Measurements from ENCODE around the gene SYNGAP1. TPM values are rescaled to one million over a fixed set of nuclear protein-coding genes. Genes with fewer than 3 reads are reported as not detected.

SYNGAP1 gene
- total and polyA plus RNA-seq, 9 of the 15 experiments (the other 6 are each of a cell fraction or from before 2014, with no cell fraction given), result 0.01 to 22.8 (median 3.2) TPM

DNA sequence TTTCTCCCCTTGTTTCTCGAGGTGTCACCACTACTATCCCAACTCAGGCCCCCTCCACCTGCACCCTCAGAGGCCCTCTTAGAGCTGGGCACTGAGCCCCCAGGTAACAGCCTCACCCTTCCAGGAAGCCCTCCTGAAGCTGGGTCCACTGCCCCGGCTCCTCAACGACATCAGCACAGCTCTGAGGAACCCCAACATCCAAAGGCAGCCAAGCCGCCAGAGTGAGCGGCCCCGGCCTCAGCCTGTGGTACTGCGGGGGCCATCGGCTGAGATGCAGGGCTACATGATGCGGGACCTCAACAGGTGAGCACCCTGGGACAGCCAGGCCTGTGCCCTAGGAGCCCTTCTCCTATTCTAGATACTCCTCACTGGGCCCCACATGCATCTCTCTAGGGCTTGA lies 21.6 kb downstream of the SYNGAP1 start:
- FAIRE-seq (no peak), DNase-seq (ENCODE audit: extremely low read depth in 1 of 4, low spot score in 3 of 4) (no peak), ATAC-seq (no peak)
- Histone ChIP-seq H3K27ac (ENCODE audit: extremely low read depth, low read depth, low read length) (no peak overlapping the region), H3K9ac (ENCODE audit: insufficient read depth in 1 of 2, low read depth in 2 of 2, low read length in 2 of 2) (no peak overlapping the region), H3K9me3 (replicated peaks; ENCODE audit: control insufficient read depth, insufficient read depth, low read depth, low read length) (no peaks in the 10 kb centered on the region), H2AFZ (ENCODE audit: low read depth, low read length) (no peak overlapping the region), H3K4me3 (no peak overlapping the region), H3K36me3 (ENCODE audit: control insufficient read depth, insufficient read depth, low read length) (peaks cover 74% of the 10 kb centered on the region), H3K9me1 (ENCODE audit: control insufficient read depth, insufficient read depth, low read length) (peaks cover 3% of the 10 kb centered on the region), H4K20me1 (replicated peaks; ENCODE audit: control insufficient read depth, insufficient read depth, low read length) (no peaks in the 10 kb centered on the region; the same call in 1 of the 2 replicates), H3K4me2 (ENCODE audit: insufficient read depth, low read length) (no peak overlapping the region), H3K4me1 (replicated peaks in 1 of 2; ENCODE audit: control insufficient read depth in 2 of 2, insufficient read depth in 2 of 2, low read length in 2 of 2) (peaks cover 19 to 32% of the 10 kb centered on the region in 2 experiments), H3K27me3 (ENCODE audit: control insufficient read depth in 2 of 2, insufficient read depth in 2 of 2, low read length in 2 of 2) (no peaks in the 10 kb centered on the region), H3K79me2 (ENCODE audit: control insufficient read depth, insufficient read depth, low read length) (no peaks in the 10 kb centered on the region)
- in situ Hi-C loops (cut with MboI) (no loop called here), intact Hi-C loops (cut with micrococcal nuclease) (no loop called here)
- no peak for TF ChIP-seq POLR3A (IDR thresholded peaks at IDR 0.05; ENCODE audit: borderline replicate concordance, extremely low read depth, insufficient read depth, insufficient read length)
- peak; percentile 39; the same call in 1 of the 2 replicates for TF ChIP-seq POLR2G (IDR thresholded peaks at IDR 0.05; ENCODE audit: low read depth, low read length)
- 88% methylated on average over 7 of the region's 9 CpGs for WGBS (ENCODE audit: insufficient coverage, low coverage, missing lambda C conversion rate)
- CTCF ChIA-PET (ENCODE audit: low intra/inter-chr PET ratio), result no interaction called here
- POLR2A ChIA-PET, result interaction anchor here (0.7 to 3.8 kb wide), 8 partner anchors 8 to 270 kb away, joined by 3 to 30 read pairs (median 5); partner anchors contain the start of genes B3GALT4, RING1, RPS18 and VPS52
- no TSS peak for BruUV-seq (replicated peaks)

DNA sequence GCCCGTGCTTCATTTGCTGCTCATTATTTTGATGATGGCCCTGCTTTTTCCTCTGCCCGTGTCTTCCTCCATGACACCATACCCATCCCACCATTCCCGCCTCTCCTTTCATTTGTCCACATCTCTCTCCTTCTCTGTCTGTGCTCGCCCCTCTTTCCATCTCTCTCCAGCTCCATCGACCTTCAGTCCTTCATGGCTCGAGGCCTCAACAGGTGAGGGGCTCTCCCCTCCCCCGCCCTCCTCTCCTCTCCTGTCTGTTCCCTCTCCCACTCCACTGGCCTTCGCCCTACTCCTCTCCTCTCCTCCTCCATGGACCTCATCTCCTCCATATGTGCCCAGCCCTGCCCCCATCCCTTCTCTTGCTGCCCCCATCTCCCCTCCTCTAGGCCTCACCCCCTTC lies 22.4 kb downstream of the SYNGAP1 start:
- intact Hi-C loops (cut with micrococcal nuclease), result no loop called here
- Histone ChIP-seq H3K4me1 (replicated peaks in 1 of 2; ENCODE audit: control insufficient read depth in 2 of 2, insufficient read depth in 2 of 2, low read length in 2 of 2) (peaks cover 19 to 32% of the 10 kb centered on the region in 2 experiments), H3K36me3 (ENCODE audit: control insufficient read depth, insufficient read depth, low read length) (peaks cover 74% of the 10 kb centered on the region), H3K4me3 (no peak overlapping the region), H3K79me2 (ENCODE audit: control insufficient read depth, insufficient read depth, low read length) (no peaks in the 10 kb centered on the region), H4K20me1 (replicated peaks; ENCODE audit: control insufficient read depth, insufficient read depth, low read length) (no peaks in the 10 kb centered on the region; the same call in 1 of the 2 replicates), H2AFZ (ENCODE audit: low read depth, low read length) (no peak overlapping the region), H3K9ac (ENCODE audit: insufficient read depth in 1 of 2, low read depth in 2 of 2, low read length in 2 of 2) (peak overlapping the region in 1 of 2 experiments; percentile 14; a peak in 1 of 4 replicates), H3K4me2 (ENCODE audit: insufficient read depth, low read length) (no peak overlapping the region), H3K9me1 (ENCODE audit: control insufficient read depth, insufficient read depth, low read length) (peaks cover 3% of the 10 kb centered on the region), H3K9me3 (replicated peaks; ENCODE audit: control insufficient read depth, insufficient read depth, low read depth, low read length) (no peaks in the 10 kb centered on the region), H3K27ac (ENCODE audit: extremely low read depth, low read depth, low read length) (no peak overlapping the region), H3K27me3 (ENCODE audit: control insufficient read depth in 2 of 2, insufficient read depth in 2 of 2, low read length in 2 of 2) (no peaks in the 10 kb centered on the region)
- FAIRE-seq (no peak), DNase-seq (ENCODE audit: extremely low read depth in 1 of 4, low spot score in 3 of 4) (no peak), ATAC-seq (no peak)
- 71% methylated on average over 6 of the region's 8 CpGs for WGBS (ENCODE audit: insufficient coverage, low coverage, missing lambda C conversion rate)
- in situ Hi-C loops (cut with MboI), result no loop called here
- TF ChIP-seq HNRNPH1 (optimal IDR thresholded peaks at IDR 0.05; ENCODE audit: low read depth, low read length), result no peak
- 0 out of 2 replicates have a peak, but pooled peaks have one; percentile 22 for TF ChIP-seq SUPT5H (IDR thresholded peaks at IDR 0.05)
- TF ChIP-seq SIN3A (IDR thresholded peaks at IDR 0.05; ENCODE audit: borderline replicate concordance in 2 of 2, control insufficient read depth in 1 of 2, low read depth in 2 of 2, low read length in 2 of 2), result no peak
- no peak for TF ChIP-seq BDP1 (IDR thresholded peaks at IDR 0.05; ENCODE audit: insufficient read depth, insufficient read length)
- TF ChIP-seq HNRNPUL1 (IDR thresholded peaks at IDR 0.05; ENCODE audit: low read length), result no peak
- no peak for TF ChIP-seq ZC3H8 (IDR thresholded peaks at IDR 0.05)
- no TSS peak for BruUV-seq (replicated peaks)
- CTCF ChIA-PET (ENCODE audit: low intra/inter-chr PET ratio), result no interaction called here
- POLR2A ChIA-PET, result interaction anchor here (1.1 to 3.8 kb wide), 3 partner anchors 7 to 13 kb away, joined by 6 to 30 read pairs (median 14); no protein-coding TSS in a partner anchor
